Hematopoietic multipotent progenitor cell treated with erythropoietin and hydrocortisone succinate and interleukin-3 and kit ligand, for 4 days (in vitro differentiated cells): Measurements from ENCODE around the gene ARID4B.
"Not testable (repeated sequence)": the region's sequence is repeated elsewhere in the genome, so short reads cannot be mapped to it uniquely, and the experiment has no call there.

Experiments used
- DNase-seq: peaks from one replicate; pipeline ENCODE4 v3.0.0-alpha.2; 2015

The ARID4B gene

DNA sequence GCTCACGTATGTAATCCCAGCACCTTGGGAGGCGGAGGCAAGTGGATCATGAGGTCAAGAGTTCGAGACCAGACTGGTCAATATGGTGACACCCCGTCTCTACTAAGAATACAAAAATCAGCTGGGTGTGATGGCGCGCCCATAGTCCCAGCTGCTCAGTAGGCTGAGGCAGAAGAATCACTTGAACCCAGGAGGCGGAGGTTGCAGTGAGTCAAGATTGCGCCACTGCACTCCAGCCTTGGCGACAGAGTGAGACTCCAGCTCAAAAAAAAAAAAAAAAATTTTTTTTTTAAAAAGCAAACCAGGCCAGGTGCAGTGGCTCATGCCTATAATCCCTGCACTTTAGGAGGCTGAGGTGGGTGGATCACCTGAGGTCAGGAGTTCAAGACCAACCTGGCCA is 168.7 kb downstream of the ARID4B start:
- not testable (repeated sequence) for DNase-seq

DNA sequence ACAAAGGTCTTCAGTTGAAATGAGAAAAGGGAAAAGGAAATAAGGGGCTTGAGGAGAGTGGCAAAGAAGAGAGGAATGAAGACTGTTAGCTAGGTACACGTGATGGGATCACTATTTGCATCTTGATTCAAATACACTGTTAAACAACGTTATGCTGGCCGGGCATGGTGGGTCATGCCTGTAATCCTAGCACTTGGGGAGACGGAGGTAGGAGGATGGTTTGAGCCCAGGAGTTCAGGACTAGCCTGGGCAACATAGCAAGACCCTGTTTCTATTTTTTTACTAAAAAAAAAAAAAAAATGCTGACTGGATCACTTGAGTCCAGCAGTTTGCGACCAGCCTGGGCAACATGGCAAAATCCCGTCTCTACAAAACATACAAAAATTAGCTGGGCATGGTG is 169.3 kb downstream of the ARID4B start:
- DNase-seq, result no peak

DNA sequence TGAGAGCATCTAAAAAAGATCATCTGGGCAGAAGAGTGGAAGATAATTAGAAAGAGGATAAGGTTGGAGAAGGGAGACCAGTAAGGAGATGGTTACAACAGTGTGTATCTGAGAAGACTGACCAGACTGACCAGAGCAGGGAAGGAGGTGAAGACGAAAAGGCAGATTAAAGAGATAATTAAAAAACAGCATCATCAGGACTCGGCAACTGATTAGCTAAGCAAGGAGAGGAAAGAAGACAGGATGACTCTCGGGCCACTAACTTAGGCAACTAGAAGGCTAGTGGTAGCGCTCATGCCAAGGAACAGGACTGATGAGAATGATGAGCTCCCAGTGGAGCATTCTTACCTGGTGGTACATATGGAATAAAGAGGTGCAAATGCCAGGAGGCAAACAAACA is 170.8 kb downstream of the ARID4B start:
- no peak for DNase-seq

DNA sequence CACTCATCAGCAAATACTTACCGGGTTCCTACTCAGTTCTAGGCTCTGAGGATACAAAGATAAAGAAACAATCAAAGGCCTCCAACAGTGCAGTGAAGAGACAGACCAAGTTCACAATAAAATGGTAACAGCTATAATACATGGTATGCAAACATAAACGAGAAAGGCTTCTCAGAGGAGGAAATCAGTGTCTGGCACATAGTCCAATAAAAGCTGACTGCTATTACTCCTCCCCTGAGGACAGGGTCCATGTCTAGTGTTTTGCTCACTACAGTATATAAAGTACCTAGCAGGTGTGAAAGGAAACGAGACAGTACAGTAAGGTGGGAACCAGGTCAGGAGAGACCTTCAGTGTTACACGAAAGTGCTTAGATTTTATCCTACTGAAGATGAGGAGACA is 171.2 kb downstream of the ARID4B start:
- DNase-seq, result no peak

DNA sequence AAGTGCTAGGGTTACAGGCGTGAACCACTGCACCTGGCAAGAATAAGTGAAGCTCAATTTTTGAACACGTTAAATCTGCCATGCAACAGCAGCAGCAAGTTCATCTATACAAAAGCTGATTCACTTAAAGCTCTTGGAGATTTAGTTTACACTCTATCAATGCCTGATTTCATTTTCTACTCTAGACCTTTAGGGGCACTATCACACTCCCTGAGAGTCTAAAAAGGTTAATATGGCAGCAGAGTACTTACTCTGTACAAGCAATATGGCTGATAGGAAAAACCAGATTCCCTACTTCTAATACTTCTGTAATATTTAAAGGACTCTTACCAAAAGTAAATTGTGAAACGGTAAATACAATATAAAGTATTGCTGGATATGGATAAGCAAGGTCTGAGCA is 171.7 kb downstream of the ARID4B start:
- DNase-seq, result peak; percentile 42

DNA sequence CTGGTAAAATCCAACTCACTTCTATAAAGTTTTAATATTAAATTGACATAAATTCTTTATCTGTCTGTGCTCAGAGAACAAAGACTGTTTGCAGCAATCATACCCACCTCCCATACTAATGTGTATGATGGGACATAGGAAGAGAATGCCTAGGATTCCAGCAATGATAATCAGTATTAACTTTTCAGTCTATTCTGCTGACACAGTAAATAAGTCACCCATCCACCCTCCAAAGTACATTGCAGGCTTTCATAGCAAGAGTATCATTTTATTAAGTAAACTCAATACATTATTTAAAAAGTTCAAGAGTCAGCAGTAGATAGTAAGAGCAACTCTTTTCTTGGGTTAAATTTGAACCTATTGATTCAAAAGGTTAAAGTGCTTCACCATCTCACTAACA is 175.7 kb downstream of the ARID4B start:
- no peak for DNase-seq

DNA sequence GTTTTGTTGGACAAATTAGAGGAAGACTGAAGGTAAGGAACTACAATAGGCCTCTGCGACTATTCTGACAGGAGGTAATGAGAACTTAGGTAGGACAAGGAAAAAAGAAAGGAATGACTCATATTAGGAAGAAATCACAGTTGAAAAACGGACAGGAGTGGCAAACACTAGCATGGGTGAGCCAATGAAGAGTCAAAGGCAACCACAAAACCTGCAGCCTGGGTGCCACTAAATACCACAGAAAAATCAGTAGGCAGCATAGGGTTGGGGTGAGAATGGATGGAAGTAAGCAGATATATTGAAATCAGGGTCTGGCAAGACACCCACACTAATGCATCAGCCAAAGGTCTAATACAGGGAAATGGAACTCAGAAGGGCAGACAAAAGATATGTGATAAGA is 176.9 kb downstream of the ARID4B start:
- DNase-seq, result no peak

DNA sequence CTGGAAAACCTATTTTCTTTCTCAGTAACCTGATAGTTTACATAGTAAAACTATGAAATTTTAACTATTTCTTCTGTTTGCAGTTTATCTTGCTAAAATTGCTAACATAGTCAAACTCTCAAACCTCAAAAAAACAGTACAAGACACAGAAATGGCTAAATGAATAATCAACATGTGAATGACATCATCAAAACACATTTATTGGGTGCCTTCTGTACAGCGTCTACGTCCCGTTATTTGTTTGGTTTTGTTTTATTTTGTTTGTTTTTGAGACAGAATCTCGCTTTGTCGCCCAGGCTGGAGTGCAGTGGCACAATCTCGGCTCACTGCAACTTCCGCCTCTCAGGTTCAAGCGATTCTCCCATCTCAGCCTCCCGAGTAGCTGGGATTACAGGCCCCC is 178.2 kb downstream of the ARID4B start:
- no peak for DNase-seq

DNA sequence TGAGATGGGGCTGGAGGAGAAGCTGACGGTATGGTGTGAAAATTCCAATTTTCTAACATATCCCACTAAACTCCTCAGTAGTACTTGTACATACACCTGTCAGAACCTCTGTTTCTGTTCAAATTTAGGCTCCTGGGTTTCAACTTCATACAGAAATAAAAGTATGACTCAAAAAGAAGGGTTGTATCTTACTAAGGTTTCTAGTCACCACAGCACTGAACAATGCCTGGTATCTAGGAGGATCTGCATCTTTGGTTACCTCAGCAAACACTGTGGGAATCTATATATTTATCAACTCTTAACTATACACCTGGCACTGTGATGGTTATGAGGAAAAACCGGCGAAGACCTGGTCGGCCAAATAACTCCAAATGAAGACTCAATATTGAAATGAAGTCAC is 180.7 kb downstream of the ARID4B start:
- no peak for DNase-seq

DNA sequence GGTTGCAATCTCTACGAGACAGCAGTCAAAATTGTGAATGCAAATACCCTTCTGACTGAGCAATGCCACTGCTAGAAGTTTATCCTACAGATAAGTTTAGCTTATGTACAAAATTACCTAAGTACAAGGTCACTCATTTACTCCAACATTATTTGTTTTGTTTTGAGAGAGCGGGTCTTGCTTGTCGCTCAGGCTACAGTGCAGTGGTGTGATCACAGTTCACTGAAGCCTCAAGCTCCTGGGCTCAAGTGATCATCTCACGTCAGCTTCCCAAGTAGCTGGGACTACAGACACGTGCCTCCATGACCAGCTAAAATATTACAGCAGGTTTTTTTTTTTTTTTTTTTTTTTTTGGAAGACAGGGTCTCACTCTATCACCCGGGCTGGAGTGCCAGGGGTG is 182.3 kb downstream of the ARID4B start:
- no peak for DNase-seq

DNA sequence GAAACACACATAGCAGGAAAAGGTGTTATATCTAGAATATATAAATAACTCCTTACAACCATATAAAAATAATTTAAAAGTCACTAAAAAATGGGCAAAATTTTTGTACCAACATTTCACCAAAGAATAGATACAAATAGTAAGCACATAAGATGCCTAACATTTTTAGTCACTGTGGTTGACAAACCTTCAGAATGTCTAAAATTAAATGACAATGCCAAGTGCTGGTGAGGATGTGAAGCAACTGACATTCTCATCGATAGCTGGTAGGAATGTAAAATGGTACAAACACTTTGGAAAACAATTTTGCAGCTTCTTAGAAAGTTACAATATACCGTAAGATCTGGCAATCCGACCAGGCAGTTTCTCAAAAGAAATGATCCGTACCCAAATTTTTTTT is 185.0 kb downstream of the ARID4B start:
- no peak for DNase-seq

DNA sequence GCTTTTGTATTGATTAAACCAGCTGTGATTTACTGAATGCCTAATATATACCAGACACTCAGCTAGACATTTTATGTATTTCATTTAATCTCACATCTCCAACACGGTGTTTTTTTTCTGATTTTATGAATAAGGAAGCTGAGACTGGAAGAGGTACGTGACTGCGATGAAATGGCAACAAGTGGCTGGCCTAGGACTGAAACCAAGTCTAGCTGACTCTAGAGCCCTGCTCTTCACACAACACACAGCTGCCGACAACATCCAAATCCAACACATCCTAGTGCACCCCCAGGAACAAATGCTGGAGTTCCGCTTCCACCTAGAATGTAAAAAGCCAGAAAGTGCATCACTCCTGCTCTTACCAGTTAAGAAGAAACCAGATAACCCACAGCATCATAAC is 188.7 kb downstream of the ARID4B start:
- DNase-seq, result no peak

DNA sequence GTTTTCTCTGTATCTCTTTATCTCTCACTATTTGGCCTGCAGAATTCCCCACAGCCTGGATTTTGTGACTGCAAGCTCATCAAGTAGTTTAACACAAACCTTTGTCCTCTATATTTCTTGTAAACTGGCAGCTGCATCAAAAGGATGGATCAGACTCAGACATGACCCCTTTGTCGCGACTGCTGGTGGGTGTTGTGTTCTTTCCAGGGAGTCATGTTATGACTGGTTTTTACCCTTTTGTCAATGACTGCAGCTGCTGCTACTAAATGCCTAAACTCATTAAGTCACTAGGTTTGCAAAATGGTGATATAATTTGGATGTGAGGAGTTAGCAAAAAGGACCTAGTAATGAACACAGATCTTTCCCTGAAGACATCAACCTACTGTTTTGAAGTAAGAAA is 189.2 kb downstream of the ARID4B start:
- DNase-seq, result no peak

DNA sequence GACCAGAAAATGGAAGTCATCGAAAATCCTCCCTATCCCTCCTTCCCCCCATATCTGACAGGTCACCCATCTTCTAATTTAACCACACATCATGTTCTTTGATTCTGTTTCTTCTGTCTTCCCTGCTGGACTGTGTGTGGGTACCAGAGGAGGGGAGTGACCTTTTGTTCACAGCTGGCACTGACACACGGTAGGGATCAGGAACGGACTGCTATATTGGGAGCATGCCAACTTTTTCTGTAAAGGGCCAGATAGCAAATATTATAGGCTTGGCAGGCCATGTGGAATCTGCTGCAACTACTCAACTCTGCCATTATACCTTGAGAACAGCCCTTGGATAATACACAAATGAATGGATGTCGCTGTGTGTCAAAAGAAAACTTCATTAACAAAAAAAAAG is 191.9 kb downstream of the ARID4B start:
- no peak for DNase-seq

DNA sequence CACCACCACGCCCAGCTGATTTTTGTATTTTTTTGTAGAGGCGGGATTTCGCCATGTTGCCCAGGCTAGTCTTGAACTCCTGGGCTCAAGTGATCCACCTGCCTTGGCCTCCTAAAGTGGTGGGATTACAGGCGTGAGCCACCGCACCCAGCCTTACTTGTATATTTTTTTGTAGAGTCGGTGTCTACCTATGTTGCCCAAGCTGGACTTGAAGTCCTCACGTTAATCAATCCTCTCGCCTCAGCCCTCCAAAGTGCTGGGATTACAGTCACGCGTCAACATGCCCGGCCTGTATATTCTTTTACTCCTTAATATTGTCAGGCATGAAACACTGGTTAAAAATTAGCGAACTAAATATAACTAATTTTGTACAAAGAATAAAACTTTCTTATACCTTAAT is 193.8 kb downstream of the ARID4B start:
- no peak for DNase-seq

DNA sequence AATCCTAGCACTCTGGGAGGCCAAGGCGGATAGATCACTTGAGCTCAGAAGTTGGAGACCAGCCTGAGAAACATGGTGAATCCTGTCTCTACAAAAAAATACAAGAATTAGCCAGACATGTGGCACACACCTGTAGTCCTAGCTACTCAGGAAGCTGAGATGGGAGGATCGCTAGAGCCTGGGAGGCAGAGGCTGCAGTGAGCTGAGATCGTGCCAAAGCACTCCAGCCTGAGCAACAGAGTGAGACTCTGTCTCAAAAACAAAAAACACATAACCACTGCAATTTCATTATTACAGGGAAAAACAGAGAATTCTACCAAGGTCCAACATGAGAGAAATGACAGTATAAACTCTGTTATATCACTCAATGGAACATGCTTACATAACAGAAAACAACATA is 194.9 kb downstream of the ARID4B start:
- DNase-seq, result no peak

DNA sequence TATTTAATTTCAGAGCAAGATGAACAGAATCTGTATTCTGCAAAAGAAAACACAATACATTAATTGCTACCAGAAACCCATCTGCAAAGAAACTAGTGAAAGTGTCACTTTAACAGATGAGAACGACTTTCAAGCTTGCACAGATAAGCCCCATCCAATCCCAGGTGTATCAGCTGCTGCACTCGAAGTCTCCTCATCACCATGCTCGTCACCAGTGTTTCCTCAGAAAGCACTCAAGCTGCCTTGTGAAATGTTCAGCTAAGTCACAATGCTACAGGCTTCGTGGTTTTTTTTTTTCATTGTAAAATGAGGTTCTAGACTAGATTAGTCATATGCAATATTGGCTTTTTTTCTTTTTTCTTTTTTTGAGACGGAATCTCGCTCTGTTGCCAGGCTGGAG is 196.0 kb downstream of the ARID4B start:
- DNase-seq, result no peak

DNA sequence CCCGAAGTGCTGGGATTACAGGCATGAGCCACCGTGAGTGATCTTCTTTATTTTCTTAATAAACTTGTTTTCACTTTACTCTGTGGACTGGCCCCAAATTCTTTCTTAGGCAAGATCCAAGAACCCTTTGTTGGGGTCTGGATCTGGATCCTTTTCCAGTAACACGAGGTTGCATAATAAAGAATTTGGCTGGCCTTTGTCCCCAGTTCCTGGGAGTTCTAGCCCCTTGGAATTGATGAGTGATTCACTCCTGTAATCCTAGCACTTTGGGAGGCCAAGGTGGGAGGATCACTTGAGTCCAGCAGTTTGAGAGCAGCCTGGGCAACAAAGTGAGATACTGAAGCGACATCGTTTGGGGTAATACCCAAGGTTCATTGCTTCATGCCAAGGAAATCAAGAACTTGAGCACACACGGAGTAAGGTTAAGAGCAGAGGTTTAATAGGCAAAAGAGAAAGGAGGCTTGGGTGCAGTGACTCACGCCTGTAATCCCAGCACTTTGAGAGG is 197.2 kb downstream of the ARID4B start:
- no peak for DNase-seq

DNA sequence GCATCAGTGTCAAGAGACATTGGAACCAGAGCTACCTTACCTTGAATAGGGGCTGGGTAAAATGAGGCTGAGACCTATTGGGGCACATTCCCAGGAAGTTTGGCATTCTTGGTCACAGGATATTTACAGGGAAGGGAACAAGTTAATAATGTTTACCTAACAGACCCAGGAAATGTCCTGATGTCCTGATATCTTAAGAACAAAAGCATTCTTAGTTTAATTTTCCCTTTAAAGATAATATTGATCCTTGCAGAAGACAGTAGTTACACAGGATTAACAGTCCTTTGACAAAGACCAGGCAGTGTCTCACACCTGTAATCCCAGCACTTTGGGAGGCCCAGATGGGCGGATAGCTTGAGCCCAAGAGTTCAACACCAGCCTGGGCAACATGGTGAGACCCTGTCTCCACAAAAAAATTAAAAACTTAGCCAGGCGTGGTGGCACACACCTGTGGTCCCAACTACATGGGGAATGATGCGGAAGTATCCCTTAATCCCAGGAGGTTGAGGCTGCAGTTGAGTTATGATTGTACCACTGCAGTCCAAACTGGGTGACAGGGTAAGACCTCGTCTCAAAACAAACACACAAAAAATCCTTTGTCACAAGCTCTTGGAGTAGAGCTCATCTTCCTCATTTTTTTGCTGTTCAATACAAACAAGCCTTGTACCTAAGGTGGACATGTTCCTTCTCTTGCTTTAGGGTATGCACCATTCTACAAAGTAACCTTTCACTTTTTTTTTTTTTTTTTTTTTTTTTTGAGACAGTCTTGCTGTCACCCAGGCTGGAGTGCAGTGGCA is 198.0 kb downstream of the ARID4B start:
- no peak for DNase-seq

DNA sequence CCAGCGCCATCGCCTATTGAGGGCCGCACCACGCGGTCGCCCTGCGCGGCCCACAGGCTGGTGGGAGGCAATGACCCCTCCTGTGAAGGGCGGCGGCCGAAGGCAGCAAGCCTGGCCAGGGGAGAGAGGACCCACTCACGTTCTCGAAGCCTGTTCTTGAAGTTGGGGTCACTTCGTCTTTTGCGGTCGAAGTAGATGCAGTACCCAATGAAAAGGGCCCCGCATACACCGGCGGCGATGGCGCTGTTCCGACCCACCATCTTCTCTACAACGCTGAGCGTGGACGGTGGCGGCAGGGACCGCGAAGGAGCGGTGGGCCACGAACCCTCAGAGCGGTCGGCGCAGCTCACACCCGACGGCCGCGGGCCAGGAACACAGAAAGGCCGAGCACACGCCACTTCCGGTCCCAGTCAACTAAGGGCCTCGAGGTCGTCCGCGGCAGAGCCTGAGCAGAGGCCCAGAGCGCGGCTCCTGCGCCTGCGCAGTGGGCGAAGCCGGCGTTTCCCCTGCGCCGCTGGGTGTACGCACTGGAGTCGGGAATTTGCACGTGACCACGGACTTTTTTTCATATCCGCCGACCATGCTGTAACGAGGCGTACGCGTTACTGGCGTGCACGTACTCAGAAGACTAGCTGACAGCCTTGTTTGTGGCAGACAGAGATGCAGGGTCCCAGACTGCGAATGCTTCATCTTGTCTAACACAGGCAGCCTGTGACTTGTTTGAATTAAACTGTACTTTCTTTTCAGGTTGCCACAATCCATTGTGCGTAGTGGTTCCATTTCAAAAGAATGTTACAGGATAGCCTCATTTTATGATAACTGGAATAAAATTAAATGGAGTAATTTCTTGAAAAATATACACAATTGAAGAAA is 199.3 kb downstream of the ARID4B start, which contains the start of gene TOMM20:
Gene TOMM20, minus strand, starts transcription at position 382 of the 873 bp plus-strand sequence. Its CDS starts 122 bp downstream, at position 260.
- DNase-seq, result peak; percentile 99

DNA sequence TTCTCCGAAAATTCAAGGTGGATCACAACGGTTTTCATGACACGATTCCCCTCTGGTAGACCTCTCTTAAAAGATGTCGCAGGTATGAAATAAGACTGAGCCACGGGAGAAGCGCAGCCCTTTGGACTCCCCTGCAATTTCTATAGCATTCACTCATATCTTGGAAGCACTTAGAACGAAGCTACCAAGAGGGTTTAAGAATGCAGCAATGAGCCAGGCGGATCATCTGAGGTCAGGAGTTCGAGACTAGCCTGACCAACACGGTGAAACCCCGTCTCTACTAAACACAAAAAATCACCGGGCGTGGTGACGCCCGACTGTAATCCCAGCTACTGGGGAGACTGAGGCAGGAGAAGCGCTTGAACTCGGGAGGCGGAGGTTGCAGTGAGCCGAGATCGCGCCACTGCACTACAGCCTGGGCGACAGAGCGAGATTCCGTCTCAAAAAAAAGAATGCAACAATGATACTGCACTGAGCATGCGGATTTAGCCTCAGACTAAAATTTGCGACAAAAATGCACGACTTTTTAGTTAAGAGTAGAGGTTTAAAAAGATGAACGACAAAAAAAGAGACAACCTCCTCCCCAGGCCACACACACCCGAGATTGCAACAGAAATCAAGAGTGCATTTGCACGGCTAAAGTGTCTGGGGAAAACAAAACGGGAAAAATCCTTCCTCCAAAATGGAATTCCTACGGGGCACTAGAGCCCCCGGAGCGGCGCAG is 200.1 kb downstream of the ARID4B start:
- peak; percentile 35 for DNase-seq

DNA sequence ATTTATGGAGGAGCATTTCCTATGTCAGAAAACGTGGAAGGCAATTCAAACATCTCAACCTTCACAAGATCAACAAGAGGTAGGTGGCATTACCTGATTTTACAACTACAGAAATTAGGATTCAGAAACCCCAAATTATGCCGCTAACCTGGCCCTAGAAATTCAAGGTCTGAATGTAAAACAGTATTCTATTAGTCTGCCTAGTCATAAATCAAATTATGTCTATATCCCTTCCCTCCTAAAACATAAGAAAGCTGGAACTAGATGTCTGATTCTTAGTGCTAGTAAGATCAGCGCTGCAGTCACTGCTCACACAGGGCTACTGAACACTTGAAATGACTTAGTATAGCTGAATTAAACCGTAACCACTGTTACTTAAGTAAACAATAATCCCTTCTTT is 200.8 kb downstream of the ARID4B start:
- DNase-seq, result no peak

DNA sequence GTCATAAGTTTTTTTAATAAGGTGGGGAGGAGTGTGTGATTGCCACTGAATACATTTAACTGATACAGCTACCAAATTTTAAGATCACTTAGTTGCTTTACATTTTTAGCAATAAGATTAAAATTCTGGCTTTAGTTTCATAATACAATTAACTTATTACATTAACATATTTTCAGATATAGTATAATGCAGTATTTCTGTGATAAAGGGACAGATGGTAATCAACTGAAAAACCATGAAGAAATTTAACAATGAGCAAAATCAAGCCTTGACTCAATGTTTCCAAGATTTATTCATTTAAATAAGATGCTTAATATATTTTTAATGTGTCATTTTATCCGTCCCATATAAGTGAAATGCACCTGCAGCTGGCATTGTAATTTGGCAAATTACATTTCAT is 203.3 kb downstream of the ARID4B start:
- no peak for DNase-seq
